C4-2B (cell line): Measurements from ENCODE around the gene DGKB.

Source experiments
- H3K27ac ChIP-seq: fragments of 450-650 bp; 2 replicates; pipeline ENCODE4 v1.5.1; 2017
- CTCF ChIP-seq: fragments of 450-650 bp; conservative IDR thresholded peaks from 2 replicates; pipeline ENCODE4 v1.5.1; 2017; ENCODE audit warnings: mild to moderate bottlenecking
- ZFX ChIP-seq: fragments of 450-650 bp; IDR thresholded peaks from 2 replicates; pipeline ENCODE4 v1.6.1; 2017

DGKB gene

DNA sequence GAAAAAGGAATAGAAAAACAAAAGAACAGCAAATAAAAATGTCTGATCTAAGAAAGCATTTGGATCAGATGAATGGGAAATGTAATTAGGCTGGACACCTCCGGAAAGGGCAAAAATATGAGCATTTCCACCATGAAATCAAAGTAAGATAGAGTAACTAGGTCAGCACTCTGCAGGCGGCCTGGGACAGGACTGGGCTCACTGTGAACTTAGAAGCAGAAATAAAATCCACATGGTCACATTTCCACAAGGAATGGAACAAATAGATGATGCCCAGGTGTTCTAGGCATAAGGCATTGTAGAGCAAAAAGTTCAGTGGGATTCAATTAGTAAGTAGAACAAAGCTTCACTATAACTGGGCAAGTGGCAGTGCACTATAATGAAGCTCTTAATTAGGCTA is 703.2 kb downstream of the DGKB start:
- TF ChIP-seq ZFX: no peak
- no peak for TF ChIP-seq CTCF
- H3K27ac ChIP-seq: no peak overlapping the region

DNA sequence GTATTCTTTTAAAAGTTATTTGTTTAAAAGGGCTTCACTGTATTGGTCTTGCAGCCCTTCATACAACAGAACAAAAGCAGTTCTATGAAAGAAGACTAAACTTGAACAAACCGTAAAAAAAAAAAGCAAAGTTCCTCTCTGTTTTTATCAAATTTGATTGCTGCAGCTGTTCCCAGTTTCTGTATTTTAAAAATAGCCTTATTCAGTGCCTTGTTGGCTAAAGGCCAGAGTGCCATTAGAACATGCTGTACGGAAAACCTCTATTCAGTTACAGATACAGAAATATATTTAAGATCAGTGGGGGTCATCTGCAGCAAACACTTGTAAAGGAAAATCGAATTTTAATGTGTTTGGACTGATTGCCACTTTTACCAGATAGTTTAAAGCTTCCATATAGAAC is 705.3 kb downstream of the DGKB start:
- TF ChIP-seq ZFX (no peak), CTCF (no peak)
- H3K27ac ChIP-seq: no peak overlapping the region

DNA sequence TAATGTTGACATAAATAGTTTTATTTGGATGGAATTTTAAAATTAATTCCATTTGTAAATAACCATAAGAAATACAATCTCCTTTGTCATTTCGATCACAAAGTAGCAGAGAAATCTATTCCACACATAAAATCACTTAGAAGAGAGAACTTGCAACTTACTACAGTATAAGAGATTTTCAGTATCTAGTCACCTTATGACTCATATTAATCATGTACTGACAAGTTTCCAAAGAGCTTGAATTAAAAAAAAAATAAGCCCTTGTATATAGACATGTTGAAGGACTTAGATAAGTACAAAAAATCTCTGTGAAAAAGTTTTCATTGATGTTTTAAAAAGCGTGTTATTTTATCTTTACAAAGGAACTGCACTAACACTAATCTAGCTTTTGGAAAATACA is 706.0 kb downstream of the DGKB start:
- no peak overlapping the region for H3K27ac ChIP-seq
- TF ChIP-seq CTCF: no peak
- TF ChIP-seq ZFX: no peak

GRCh38 chr7:14195871-14196270 is 706.7 kb downstream of the DGKB start:
- TF ChIP-seq CTCF (no peak), ZFX (no peak)
- no peak overlapping the region for H3K27ac ChIP-seq

GRCh38 chr7:14195079-14195478 is 707.5 kb downstream of the DGKB start:
- no peak for TF ChIP-seq CTCF

DNA sequence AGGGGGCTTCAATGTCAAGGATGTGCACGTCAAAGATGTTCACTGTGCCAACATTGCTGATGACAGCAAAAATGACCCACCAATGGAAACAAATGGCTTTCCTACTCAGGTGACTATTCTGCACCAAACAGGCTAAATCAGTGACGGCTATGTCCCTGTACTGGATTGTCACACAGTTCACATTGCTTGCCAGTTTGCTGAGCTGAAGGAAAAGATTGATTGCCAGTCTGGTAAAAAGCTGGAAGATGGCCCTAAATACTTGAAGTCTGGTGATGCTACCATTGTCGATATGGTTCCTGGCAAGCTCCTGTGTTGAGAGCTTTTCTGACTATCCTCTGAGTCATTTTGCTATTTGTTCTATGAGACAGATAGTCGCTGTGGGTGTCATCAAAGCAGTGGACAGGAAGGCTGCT is 710.9 kb downstream of the DGKB start:
- no peak for TF ChIP-seq CTCF
- no peak for TF ChIP-seq ZFX
- no peak overlapping the region for H3K27ac ChIP-seq

More at GRCh38 chr7:14195079-14195478, 707.5 kb downstream of the DGKB start:
- no peak overlapping the region for H3K27ac ChIP-seq

DNA sequence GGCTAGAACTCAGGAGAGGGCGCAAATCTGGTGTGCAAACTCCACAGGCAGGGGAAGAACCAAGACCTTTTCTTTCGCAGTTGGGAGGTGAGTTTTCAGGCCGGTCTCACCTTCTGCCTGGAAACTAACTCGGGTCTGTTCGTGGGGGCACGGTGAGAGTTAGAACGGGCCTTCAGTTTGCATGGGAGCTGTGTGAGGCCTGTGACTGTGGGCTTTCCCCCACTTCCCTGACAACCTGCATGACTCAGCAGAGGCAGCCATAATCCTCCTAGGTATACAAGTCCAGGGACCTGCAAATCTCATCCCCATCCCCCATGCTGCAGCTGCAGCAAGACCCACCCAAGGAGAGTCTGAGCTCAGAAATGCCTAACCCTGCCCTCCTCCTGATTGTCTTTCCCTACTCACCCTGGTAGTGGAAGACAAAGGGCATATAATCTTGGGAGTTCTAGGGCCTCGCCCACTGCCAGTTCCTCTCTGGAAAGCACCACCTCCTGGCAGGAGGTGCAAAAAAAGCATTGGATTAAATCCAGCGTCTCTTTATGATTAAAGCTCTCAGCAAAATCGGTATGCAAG is 718.2 kb downstream of the DGKB start:
- no peak overlapping the region for H3K27ac ChIP-seq
- no peak for TF ChIP-seq ZFX
- no peak for TF ChIP-seq CTCF
